8988T (cell line): ENCODE data around the gene KCNAB1.

Source experiments
- DNase-seq: peaks from one replicate; pipeline ENCODE4 v3.0.0; 2011

KCNAB1 gene

GRCh38 chr3:156511987-156512677 lies 391.8 kb downstream of the KCNAB1 start:
- no peak for DNase-seq

GRCh38 chr3:156513619-156514018 lies 393.2 kb downstream of the KCNAB1 start:
- DNase-seq = no peak

GRCh38 chr3:156516284-156516683 lies 395.9 kb downstream of the KCNAB1 start:
- DNase-seq = no peak

- DNase-seq = no peak
Observed at GRCh38 chr3:156516961-156517360, 396.6 kb downstream of the KCNAB1 start.

GRCh38 chr3:156518726-156519125 lies 398.3 kb downstream of the KCNAB1 start:
- DNase-seq = no peak

- no peak for DNase-seq
Observed at GRCh38 chr3:156519758-156520162, 399.4 kb downstream of the KCNAB1 start.

- DNase-seq = no peak
Observed at GRCh38 chr3:156522673-156523072, 402.3 kb downstream of the KCNAB1 start.

GRCh38 chr3:156525808-156526207 lies 405.4 kb downstream of the KCNAB1 start:
- DNase-seq = no peak

- no peak for DNase-seq
Observed at GRCh38 chr3:156527060-156527459, 406.7 kb downstream of the KCNAB1 start.

GRCh38 chr3:156530980-156531379 lies 410.6 kb downstream of the KCNAB1 start:
- no peak for DNase-seq

- DNase-seq = no peak
Observed at GRCh38 chr3:156532730-156533129, 412.4 kb downstream of the KCNAB1 start.

GRCh38 chr3:156533205-156533604 lies 412.8 kb downstream of the KCNAB1 start:
- DNase-seq = no peak

GRCh38 chr3:156535162-156535627 lies 414.8 kb downstream of the KCNAB1 start:
- DNase-seq = no peak

GRCh38 chr3:156535798-156536197 lies 415.4 kb downstream of the KCNAB1 start:
- no peak for DNase-seq

- DNase-seq = no peak
Observed at GRCh38 chr3:156536524-156537316, 416.3 kb downstream of the KCNAB1 start.

GRCh38 chr3:156539051-156539450 lies 418.7 kb downstream of the KCNAB1 start:
- no peak for DNase-seq

GRCh38 chr3:156539802-156540201 lies 419.4 kb downstream of the KCNAB1 start:
- no peak for DNase-seq

GRCh38 chr3:156542101-156543042 lies 422.0 kb downstream of the KCNAB1 start:
- no peak for DNase-seq

GRCh38 chr3:156543043-156543555 lies 422.7 kb downstream of the KCNAB1 start:
- no peak for DNase-seq

GRCh38 chr3:156547637-156548036 lies 427.3 kb downstream of the KCNAB1 start:
- no peak for DNase-seq

- no peak for DNase-seq
Observed at GRCh38 chr3:156548041-156548687, 427.8 kb downstream of the KCNAB1 start.

GRCh38 chr3:156548902-156549301 lies 428.5 kb downstream of the KCNAB1 start:
- no peak for DNase-seq
